HG03175 (cell line): ENCODE data around the gene RBBP6.

Source experiments
- ATAC-seq: cut with Tn5 transposase; IDR thresholded peaks from one replicate; pipeline ENCODE4 v1.9.1; 2021; ENCODE audit warnings: mild to moderate bottlenecking, moderate library complexity; ENCODE audit not compliant: unreplicated experiment

The RBBP6 gene

GRCh38 chr16:24522751-24523150, 16.6 kb upstream of the RBBP6 start:
- ATAC-seq = no peak

GRCh38 chr16:24523569-24523968, 15.8 kb upstream of the RBBP6 start:
- no peak for ATAC-seq

- ATAC-seq = no peak
Measured at GRCh38 chr16:24524855-24525677, 14.3 kb upstream of the RBBP6 start.

- ATAC-seq = no peak
Measured at GRCh38 chr16:24525970-24526559, 13.3 kb upstream of the RBBP6 start.

- no peak for ATAC-seq
Measured at GRCh38 chr16:24526701-24527495, 12.5 kb upstream of the RBBP6 start.

GRCh38 chr16:24531166-24531565, 8.2 kb upstream of the RBBP6 start:
- no peak for ATAC-seq

- no peak for ATAC-seq
Measured at GRCh38 chr16:24534620-24535019, 4.7 kb upstream of the RBBP6 start.

GRCh38 chr16:24535827-24536226, 3.5 kb upstream of the RBBP6 start:
- no peak for ATAC-seq

GRCh38 chr16:24536671-24537070, 2.7 kb upstream of the RBBP6 start:
- ATAC-seq = no peak

- ATAC-seq = no peak
Measured at GRCh38 chr16:24537474-24538337, 1.7 kb upstream of the RBBP6 start.

GRCh38 chr16:24538756-24539294, 541 bp upstream of the RBBP6 start:
- ATAC-seq = no peak

GRCh38 chr16:24539850-24540601, 660 bp downstream of the RBBP6 start:
- ATAC-seq = peak; percentile 26

- no peak for ATAC-seq
Measured at GRCh38 chr16:24540602-24541210, 1.3 kb downstream of the RBBP6 start.

GRCh38 chr16:24541233-24541933, 2.0 kb downstream of the RBBP6 start:
- no peak for ATAC-seq

- no peak for ATAC-seq
Measured at GRCh38 chr16:24543949-24544348, 4.6 kb downstream of the RBBP6 start.

GRCh38 chr16:24544640-24545039, 5.3 kb downstream of the RBBP6 start:
- ATAC-seq = no peak

GRCh38 chr16:24550295-24550694, 10.9 kb downstream of the RBBP6 start:
- no peak for ATAC-seq

- no peak for ATAC-seq
Measured at GRCh38 chr16:24552705-24553246, 13.4 kb downstream of the RBBP6 start.
